Superior temporal gyrus (tissue), 1 donor: Measurements from ENCODE around the gene TLR5.
A peak's percentile ranks its signal among the peaks of the same experiment; 100 is the strongest.

ENCODE experiments used
- DNase-seq: peaks from one replicate; pipeline ENCODE4 v3.0.0-alpha.2; 2016; ENCODE audit errors: extremely low spot score

The TLR5 gene

DNA sequence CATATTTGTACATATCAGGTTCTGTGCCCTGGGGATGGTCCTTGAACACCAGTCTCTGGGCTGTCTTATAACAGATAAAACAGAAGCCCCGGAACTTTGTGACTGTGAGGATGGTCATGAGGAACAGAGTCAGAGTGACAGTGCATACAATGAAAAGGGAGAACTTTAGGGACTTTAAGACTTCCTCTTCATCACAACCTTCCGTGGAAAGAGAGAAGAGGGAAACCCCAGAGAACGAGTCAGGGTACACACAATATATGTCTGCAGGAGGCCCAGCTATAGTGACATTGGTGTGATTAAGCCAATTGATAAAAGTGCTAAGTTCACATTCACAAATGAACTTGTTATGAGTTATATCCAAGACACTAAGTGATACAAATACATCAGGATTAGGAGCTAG, 32.1 kb downstream of the TLR5 start:
- DNase-seq, result no peak

DNA sequence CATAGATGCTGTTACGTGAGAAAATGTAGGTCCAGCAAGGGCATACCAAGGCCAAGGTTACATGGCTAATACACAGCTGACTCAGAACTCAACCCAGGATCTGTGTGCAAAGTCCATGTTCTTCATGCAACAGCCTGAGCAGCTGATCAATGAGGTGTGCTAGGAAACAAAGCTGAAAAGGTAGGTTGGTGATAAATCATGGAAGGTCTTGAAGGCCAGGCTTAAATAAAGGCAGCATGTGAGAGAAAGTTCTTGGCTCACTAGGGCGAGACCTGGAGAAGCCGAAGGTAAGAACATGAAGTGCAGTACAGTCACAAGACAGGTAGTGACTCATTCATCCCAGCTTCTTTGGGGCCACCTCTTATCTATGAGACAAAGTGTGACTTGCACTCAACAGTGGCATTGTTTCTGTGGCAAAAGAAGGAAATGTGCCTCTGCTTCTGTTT, 33.4 kb downstream of the TLR5 start:
- no peak for DNase-seq

GRCh38 chr1:223106856-223107255, 36.2 kb downstream of the TLR5 start:
- DNase-seq, result no peak

DNA sequence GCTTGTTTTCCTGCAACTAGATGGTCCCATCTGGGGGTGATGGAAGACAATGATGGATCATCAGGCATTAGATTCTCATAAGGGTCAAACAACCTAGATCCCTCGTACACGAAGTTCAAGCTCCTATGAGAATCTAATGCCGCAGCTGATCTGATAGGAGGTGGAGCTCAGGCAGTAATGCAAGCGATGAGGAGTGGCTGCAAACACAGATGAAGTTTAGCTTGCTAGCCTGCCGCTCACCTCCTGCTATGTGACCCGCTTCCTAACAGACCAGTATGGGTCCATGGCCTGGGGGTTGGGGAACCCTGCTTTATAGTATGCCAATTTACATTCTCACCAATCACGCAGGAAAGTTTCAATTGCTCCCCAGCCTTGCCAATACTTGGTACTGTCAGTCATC, 37.5 kb downstream of the TLR5 start:
- DNase-seq, result no peak

DNA sequence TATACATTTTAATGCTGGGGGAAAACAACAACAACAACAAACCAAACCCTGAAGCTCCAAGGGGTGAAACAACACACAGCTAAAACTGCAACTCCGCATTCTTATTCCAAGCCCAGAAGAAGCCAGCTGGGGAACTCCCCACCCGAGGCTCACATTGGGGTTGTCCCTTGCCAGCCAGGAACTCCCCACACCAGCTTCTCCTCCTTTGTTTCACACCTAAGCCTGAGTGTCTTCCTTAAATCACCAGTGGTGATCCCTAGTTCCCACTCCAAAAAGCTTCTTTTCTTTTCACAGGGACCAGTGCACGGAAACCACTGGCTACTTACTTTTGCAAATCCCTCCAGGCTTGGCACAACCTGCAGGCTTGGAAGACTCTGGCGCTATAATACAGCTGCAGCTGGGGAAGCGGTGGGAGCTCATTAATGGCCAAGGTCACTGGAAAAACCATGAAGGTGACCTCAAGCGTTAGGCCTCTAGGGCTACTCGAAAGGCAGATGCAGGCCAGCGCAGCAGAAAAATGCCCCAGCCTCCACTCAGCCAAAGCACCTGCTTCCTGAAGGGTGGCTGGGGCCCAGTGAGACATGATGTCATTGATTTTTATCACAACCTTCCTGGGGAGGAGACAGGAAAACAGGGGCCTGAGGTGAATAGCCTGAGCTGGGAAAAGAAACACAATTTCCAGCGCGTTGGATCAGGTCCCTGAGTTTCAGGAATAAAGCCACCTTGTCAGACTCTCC, 40.1 kb downstream of the TLR5 start:
- DNase-seq, result no peak

GRCh38 chr1:223097713-223098112, 45.3 kb downstream of the TLR5 start:
- DNase-seq, result no peak

- no peak for DNase-seq
Measured at GRCh38 chr1:223095870-223096269, 47.2 kb downstream of the TLR5 start.

GRCh38 chr1:223091896-223092295, 51.2 kb downstream of the TLR5 start:
- no peak for DNase-seq

- no peak for DNase-seq
Measured at GRCh38 chr1:223089250-223089649, 53.8 kb downstream of the TLR5 start.

DNA sequence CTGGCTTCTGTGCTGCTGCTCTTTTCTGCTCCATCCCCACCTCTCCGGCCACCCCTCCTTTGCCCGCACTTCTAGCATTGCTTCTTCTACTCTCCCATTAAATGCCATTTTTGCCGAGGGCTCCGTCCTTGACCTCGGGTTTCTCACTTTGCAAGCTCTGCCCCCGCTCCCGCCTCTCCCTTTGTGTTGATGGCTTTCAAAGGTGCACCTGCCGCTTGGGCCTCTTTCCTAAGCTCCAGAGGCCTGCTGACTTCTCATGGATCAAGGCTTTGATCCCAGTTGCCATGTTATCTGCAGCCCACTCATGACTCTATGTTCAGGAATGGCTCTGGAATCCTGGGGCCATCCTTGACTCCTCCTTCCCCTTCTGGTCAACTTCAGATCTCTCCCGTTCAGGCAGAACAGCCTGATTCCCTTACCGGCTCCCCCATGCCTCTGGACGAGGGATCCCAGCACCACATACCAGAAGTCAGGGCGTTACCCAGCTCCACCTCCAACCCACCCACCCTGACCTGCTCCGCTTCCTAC, 54.3 kb downstream of the TLR5 start:
- no peak for DNase-seq

DNA sequence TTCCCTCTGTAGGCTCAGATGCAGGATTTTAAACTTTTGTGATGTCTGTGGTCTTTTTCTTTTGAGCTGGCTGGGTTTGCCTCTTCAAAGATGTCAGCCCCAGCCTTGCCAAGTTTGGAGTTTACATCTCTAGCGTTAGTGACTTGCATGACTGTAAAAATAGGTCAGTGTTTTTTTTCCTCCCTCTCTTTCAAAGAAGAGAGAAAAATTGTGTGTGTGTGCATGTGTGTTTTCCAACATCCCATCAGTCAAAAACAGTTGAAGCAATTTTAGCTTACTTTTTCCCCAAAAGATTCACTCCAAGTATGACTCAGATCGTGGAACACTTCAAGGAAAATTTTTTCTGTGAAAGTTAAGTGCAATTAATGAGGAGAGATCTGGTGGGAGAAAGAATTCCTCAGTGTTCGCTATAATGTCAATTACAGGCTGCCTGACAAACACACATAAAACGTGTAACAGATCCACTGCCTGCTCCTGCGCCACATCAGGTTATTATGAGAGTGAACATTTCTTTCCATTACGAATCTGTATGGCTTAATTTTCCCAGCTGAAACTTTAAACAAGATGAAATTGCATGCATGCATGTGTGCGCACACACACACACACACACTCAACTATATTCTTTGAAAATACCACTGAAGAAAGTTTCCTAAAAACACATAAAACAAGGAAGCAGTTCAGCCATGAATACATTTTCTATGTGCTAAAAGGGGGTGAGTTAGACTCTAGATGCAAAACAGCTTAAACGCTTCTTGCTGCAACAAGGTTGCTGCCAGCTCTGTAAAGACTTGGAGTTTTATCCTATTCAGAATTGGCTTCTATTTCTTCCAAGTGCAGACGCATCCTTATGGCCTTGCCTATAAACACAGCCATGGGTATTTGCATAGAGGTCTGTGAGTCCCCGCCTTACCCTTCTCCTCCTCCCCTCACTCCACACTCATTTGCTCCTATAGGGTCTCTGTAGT, 55.5 kb downstream of the TLR5 start:
- DNase-seq, result peak; percentile 38

DNA sequence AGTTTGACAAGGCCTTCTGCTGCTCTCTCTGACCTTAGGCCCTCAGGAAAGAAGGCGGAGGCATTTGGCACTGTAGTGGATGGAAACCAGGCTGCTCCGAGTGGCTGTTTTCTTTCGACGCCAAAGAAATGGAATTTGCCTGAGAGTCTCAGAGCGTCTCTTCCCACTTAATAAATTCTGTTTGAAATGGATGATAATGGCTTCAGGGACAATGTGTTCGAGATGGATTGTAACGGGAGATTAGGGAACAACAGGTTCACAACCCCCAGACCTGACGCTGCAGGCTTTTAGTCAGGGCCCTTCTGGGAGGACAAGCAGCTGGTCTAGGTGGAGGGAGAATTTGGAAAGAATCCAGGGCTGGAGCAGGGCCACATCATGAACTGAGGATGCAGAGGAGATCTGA, 58.6 kb downstream of the TLR5 start:
- DNase-seq, result no peak

DNA sequence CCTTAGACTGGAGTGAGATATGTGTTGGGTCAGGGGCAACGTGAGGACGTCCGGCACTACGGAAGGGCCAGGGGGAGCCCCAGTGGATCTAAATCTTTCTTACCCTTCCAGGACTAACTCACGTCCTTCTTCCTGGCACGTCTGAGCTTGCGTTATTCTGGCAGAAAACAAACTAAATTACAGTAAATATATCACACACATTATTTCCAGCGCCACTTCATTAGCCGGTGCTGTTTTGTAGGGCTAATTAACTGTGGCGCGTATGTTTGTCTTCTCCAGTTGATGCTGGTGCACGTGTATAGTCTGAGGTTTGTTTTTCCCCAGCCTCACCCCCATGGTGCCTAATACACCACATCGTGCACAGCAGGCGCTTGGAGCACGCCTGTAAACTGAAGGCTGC, 59.2 kb downstream of the TLR5 start:
- no peak for DNase-seq

GRCh38 chr1:223082914-223083313, 60.1 kb downstream of the TLR5 start:
- no peak for DNase-seq

GRCh38 chr1:223081181-223081994, 61.7 kb downstream of the TLR5 start:
- DNase-seq, result peak; percentile 62

- DNase-seq, result no peak
Measured at GRCh38 chr1:223079498-223079897, 63.5 kb downstream of the TLR5 start.

DNA sequence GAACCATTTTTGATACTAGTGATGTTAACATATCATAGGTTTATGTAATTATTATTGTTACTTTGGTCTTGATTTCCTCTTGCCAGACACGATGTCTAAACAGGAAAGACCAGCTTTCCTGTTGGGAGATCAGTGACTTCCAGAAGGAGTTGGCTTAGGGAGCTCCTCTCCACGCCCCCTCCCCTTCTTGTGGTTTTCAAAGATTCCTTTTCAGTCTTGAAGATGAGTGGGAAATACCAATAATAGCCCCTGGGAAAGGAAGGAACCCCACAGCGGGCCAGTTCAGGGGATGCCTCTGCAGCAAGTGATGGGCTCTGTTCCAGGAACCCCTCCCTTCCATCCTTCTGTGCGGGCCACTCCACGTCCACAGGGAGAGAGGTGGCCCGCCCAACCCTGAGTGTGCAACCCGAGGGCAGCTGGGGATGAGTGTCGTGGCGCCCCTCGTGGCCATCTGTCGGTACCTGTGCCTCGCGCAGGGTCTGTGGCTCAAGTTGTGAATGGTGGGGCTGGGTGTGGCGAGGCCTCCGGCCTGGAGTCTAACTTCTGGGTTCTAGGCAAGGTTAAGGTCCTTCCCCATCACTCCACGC, 65.7 kb downstream of the TLR5 start:
- no peak for DNase-seq

GRCh38 chr1:223076362-223076761, 66.7 kb downstream of the TLR5 start:
- no peak for DNase-seq

DNA sequence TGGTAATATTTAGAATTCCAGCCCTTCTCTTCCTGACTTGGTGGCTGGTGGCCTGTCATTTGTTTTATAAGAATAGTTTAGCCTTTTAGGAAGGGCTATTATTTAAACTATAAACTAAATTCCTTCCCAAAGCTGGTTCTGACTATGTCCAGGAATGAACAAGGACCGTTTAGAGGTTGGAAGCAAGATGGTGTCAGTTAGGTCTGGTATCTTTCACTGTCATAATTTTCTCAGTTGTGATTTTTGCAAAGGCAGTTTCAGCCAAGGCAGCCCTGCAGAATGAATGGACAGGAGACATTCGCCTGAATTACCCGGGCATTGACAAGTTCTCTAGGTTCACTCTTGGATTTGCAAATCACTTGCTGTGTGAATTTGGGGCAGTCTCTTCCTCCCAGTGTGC, 67.2 kb downstream of the TLR5 start:
- no peak for DNase-seq

DNA sequence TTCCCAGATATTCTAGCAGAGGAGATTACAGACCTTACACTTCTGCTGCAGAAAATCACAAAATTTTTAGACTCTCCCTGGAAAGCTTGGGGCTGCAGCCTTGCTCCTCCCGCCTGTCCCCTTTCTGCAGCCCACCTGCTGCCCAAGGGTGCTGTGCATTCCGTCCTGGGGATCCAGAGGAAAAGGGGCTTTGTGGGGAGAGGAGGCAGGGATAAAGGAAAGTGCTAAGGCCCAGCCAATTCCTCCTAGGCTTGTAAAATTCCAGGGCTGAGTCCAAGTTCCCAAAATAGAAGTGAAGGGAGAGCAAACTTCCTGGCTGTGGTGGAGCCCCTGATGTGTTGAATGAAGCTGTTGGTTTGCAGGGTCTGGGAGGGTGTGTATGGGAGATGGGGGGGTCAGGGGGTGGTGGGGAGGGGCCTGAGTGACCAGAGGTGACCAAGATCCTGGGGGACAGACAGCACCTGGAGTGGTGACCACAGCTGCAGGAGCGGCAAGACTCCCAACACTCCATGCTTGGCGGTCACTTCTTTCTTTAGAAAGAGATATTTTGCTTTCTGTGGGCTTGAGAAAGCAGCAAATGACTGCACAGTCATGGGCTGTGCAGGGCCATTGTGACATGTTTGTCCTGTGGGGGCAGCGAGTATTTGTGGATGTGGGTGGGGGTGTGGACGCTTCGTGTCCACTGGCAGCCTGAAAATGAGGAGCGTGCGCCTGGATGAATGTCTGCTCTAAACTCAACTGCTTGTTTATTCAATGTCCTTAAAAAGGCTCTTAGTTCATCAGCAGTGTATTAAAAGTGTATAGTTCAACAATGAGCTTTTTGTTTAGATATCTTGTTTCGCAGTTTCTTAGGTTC, 68.4 kb downstream of the TLR5 start:
- no peak for DNase-seq
